NCI-H510A (cell line): Measurements from ENCODE around the gene SYDE2.
"Not testable (repeated sequence)": the region's sequence is repeated elsewhere in the genome, so short reads cannot be mapped to it uniquely, and the experiment has no call there.

Experiments used
- DNase-seq: peaks from one replicate; lab custom pipeline; 2025; lab: John Stamatoyannopoulos, UW

SYDE2 gene

GRCh38 chr1:85172684-85173337, 28.0 kb downstream of the SYDE2 start:
- DNase-seq = no peak

GRCh38 chr1:85171721-85172120, 29.1 kb downstream of the SYDE2 start:
- no peak for DNase-seq

- DNase-seq = no peak
These were observed 31.9 kb downstream of the SYDE2 start for GRCh38 chr1:85168884-85169283.

GRCh38 chr1:85166351-85166750, 34.5 kb downstream of the SYDE2 start:
- no peak for DNase-seq

DNA sequence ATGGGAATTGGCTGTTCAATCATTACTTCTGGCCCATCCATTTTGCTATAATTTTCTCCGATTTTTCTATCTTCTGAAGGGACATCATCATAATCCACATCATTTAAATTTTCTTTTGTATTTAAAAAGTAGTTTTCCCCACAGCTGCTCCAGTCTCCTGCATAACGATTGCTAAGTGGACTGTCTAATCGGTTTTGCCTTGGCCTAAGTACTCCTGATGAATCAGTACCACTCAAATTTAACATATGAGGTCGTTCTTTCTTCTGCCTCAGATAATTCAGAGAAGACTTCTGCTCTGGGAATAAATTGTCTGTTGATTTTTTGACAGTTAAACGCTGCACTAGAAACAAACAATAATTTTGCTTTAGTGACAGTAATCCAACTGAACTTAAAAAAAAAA, 41.9 kb downstream of the SYDE2 start:
- DNase-seq = no peak

DNA sequence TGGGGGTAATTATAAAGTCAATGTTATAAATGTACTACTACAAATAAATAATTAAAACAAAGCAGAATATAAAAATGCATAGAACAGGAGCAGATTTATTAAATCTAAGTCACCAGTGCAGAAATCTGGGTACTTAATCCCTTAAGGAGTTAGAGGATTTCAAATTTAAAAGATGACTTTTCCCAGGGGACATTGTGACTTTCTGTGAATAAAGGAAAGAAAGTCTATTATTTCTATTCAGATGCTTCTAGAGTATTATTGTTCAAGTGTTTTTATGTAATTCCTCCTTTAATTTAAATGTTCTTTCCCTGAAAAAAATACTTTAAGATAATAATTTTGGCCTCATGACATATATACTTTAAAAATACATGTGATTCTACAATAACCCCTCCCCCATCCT, 43.4 kb downstream of the SYDE2 start:
- no peak for DNase-seq

- no peak for DNase-seq
These were observed 47.5 kb downstream of the SYDE2 start for GRCh38 chr1:85153149-85153891.

DNA sequence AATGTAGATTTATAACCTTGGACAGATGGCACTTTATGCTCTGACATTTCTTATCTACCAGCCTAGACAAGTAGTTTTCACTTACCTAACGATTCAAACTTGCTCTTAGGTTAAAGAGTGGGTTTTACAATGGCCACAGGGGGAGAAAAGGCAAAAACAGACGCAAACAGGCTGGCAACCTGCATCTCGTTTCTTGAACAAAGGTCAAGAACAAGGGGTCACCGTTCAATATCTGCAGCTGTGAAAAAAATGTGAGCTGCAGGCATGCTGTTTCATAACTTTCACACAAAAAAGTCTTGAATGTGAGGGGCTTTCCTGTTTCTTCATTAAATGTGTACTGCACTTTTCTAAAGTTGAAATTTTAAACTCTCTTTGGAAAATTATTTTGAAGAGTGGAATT, 49.4 kb downstream of the SYDE2 start:
- DNase-seq = no peak

DNA sequence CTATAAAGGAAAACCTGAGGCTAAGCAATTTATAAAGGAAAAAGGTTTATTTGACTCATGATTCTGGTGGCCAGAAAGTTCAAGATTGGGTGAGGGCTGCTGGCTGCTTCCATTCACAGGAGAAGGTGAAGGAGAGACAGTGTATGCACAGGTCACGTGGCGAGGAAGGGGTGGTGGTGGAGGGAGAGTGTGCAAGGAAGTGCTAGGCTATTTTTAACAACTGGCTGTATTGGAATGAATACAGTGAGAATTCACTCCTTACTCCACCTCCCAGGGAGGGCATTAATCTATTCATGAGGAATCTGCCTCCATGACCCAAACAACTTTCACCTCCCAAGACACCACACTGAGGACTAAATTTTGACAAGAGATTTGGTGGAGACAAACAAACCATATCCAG, 51.0 kb downstream of the SYDE2 start:
- no peak for DNase-seq

- no peak for DNase-seq
These were observed 52.1 kb downstream of the SYDE2 start for GRCh38 chr1:85148524-85149250.

GRCh38 chr1:85146972-85147359, 53.9 kb downstream of the SYDE2 start:
- DNase-seq = no peak

DNA sequence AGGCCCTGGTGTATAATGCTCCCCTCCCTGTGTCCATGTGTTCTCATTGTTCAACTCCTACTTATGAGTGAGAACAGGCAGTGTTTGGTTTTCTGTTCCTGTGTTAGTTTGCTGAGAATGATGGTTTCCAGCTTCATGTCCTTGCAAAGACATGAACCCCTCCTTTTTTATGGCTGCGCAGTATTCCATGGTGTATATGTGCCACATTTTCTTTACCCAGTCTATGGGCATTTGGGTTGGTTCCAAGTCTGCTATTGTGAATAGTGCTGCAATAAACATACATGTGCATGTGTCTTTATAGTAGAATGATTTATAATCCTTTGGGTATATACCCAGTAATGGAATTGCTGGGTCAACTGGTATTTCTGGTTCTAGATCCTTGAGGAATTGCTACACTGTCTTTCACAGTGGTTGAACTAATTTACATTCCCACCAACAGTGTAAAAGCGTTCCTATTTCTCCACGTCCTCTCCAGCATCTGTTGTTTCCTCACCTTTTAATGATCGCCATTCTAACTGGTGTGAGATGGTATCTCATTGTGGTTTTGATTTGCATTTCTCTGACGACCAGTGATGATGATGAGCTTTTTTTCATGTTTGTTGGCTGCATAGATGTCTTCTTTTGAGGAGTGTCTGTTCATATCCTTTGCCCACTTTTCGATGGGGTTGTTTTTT, 54.4 kb downstream of the SYDE2 start:
- not testable (repeated sequence) for DNase-seq

DNA sequence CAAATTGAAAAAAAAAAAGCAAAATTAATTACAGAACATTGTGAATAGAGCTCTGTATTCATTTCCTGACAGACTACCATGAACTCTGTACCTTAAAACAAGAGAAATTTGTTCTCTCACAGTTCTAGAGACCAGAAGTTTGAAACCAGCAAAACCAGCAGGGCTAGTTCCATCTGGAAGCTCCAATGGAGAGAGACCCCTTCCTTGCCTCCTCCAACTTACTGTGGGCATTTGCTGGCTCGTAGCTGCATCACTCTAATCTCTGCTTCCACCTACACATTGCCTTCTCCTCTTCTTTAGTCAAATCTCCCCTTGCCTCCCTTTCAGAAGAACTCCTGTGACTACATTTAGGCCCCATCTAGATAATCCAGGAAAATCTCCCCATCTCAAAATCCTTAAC, 56.5 kb downstream of the SYDE2 start:
- DNase-seq = no peak

DNA sequence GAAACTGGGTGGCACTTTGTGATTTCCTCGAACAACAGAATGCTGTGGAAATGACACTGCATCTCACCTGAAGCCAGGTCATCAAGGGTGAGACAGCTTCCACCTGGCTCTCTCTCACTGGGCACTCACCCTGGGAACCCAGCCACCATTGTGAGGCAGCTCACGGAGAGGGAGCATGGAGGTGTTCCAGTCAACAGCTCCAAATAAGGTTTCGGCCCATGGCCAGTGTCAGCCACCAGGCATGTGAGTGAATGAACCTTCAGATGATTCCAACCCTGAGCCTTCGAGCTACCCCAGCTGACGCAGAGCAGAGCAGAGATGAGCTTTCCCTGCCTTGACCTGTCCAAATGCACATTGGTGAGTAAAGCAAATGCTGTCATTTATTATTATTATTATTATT, 58.1 kb downstream of the SYDE2 start:
- no peak for DNase-seq

- DNase-seq = not testable (repeated sequence)
These were observed 62.4 kb downstream of the SYDE2 start for GRCh38 chr1:85138439-85138838.

DNA sequence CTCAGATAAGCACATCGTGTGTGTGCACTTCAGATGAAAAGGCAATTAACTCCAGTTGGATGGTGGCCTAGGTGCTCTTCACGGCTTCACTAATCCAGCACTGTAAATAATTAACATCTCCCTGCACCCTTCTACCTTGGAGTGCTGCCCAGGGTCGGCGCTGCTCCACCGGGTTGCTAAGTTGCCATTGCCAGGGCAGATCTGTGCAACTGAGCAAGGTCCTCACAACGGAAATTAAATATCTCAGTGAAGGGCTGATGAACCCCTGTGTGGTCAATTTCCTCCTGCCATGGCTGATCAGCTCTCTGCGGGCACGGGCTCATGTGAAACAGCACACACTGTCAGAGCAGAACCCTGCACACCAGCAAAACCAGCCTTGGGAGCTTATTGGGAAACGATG, 63.2 kb downstream of the SYDE2 start:
- peak; percentile 76 for DNase-seq

DNA sequence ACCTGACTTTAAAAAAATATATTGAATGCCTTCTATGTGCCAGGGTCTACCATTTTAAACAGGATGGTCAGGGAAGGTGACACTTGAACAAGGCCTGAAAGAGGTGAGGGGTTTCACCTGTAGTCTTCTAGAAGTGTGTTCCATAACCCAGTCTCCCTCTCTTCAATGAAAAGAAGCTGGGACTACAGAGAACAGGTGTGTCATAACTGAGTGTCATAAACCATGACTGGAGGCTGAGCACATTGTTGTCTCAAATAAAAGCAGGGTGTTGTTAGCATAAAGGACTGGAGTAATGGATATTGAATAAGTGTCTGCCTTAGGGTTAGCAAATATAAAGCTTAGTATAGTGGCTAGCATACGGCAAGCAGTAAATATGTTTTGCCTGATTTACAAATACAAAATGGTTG, 65.4 kb downstream of the SYDE2 start:
- peak; percentile 80 for DNase-seq

- DNase-seq = peak; percentile 22
These were observed 66.0 kb downstream of the SYDE2 start for GRCh38 chr1:85134583-85135391.

GRCh38 chr1:85133565-85134159, 67.2 kb downstream of the SYDE2 start:
- DNase-seq = no peak

DNA sequence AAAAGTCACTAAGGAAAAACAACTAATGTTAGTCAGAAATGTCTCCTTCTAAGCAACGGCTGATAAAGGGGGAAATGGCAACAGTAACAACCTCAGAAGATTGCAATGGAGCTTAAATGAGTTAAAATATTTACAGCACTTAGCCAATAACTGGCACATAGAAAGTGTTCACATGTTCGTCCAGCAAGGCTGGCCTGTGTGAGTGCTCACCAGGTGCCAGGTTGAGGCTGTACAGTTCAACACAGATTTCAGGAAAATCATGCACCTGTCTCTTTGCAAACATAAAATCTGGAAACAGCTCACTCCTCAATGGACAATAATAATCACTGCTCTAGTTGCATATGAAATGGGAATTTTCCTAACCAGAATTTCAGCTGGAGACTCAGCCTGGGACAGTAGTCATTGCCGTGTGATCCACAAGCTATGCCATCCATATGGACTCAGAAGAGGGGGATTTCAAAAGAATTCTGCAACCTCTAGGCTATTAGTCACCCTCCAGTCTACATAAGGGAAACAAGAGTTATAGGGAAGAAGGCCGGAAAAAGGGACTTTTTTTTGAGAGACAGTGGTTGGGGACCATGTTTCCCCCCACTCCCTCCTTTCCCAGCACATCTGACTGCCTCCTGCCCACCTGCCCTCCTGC, 68.6 kb downstream of the SYDE2 start:
- no peak for DNase-seq

DNA sequence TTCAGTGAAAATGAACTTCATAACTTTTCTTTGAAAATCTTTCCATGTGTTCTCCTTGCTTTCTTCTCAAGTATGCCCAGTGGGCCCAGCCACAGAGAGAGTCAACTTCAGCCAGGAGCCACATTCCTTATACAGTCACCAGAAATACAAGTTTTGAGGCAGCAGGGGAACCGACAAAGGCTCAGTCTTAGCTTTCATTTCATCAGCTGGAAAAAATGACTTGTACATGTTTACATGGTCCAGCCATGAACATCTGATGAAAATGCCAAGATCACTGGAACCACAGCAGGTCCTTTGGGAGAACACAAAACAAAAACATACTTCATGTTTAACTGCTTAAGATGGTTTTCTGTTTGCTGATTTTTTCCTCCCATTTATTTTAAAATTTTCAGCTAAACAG, 72.5 kb downstream of the SYDE2 start:
- DNase-seq = no peak
